ENCODE measurements around the gene CLCF1. TPM values are rescaled to one million over a fixed set of nuclear protein-coding genes. Genes with fewer than 3 reads are reported as not detected.

Gene CLCF1
- total and polyA plus RNA-seq, 2 of the 13 experiments (the other 11 are each of a cell fraction or from before 2014, with no cell fraction given) = 0.49 to 0.78 TPM

GRCh38 chr11:67401495-67402191 lies 28.2 kb upstream of the CLCF1 start, which contains the start of gene PPP1CA (continued):
- no peak for TF ChIP-seq GFI1 (CRISPR knock-in tag; IDR thresholded peaks at IDR 0.05; ENCODE audit: borderline replicate concordance)
- TF ChIP-seq CBFB (CRISPR knock-in tag; IDR thresholded peaks at IDR 0.05) = 0 out of 2 replicates have a peak, but pooled peaks have one; percentile 9
- no peak; the same call in none of the 2 replicates for TF ChIP-seq ZNF687 (CRISPR knock-in tag; IDR thresholded peaks at IDR 0.05)
- TF ChIP-seq SMARCC2 (IDR thresholded peaks at IDR 0.05) = no peak
- no peak for TF ChIP-seq ZFP36L2 (CRISPR knock-in tag; IDR thresholded peaks at IDR 0.05)
- TF ChIP-seq, protein P1, sequence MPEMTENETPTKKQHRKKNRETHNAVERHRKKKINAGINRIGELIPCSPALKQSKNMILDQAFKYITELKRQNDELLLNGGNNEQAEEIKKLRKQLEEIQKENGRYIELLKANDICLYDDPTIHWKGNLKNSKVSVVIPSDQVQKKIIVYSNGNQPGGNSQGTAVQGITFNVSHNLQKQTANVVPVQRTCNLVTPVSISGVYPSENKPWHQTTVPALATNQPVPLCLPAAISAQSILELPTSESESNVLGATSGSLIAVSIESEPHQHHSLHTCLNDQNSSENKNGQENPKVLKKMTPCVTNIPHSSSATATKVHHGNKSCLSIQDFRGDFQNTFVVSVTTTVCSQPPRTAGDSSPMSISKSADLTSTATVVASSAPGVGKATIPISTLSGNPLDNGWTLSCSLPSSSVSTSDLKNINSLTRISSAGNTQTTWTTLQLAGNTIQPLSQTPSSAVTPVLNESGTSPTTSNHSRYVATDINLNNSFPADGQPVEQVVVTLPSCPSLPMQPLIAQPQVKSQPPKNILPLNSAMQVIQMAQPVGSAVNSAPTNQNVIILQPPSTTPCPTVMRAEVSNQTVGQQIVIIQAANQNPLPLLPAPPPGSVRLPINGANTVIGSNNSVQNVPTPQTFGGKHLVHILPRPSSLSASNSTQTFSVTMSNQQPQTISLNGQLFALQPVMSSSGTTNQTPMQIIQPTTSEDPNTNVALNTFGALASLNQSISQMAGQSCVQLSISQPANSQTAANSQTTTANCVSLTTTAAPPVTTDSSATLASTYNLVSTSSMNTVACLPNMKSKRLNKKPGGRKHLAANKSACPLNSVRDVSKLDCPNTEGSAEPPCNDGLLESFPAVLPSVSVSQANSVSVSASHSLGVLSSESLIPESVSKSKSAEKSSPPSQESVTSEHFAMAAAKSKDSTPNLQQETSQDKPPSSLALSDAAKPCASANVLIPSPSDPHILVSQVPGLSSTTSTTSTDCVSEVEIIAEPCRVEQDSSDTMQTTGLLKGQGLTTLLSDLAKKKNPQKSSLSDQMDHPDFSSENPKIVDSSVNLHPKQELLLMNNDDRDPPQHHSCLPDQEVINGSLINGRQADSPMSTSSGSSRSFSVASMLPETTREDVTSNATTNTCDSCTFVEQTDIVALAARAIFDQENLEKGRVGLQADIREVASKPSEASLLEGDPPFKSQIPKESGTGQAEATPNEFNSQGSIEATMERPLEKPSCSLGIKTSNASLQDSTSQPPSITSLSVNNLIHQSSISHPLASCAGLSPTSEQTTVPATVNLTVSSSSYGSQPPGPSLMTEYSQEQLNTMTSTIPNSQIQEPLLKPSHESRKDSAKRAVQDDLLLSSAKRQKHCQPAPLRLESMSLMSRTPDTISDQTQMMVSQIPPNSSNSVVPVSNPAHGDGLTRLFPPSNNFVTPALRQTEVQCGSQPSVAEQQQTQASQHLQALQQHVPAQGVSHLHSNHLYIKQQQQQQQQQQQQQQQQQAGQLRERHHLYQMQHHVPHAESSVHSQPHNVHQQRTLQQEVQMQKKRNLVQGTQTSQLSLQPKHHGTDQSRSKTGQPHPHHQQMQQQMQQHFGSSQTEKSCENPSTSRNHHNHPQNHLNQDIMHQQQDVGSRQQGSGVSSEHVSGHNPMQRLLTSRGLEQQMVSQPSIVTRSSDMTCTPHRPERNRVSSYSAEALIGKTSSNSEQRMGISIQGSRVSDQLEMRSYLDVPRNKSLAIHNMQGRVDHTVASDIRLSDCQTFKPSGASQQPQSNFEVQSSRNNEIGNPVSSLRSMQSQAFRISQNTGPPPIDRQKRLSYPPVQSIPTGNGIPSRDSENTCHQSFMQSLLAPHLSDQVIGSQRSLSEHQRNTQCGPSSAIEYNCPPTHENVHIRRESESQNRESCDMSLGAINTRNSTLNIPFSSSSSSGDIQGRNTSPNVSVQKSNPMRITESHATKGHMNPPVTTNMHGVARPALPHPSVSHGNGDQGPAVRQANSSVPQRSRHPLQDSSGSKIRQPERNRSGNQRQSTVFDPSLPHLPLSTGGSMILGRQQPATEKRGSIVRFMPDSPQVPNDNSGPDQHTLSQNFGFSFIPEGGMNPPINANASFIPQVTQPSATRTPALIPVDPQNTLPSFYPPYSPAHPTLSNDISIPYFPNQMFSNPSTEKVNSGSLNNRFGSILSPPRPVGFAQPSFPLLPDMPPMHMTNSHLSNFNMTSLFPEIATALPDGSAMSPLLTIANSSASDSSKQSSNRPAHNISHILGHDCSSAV (CRISPR knock-in tag; IDR thresholded peaks at IDR 0.05; ENCODE audit: borderline replicate concordance) = no peak
- no peak for TF ChIP-seq RCOR2 (CRISPR knock-in tag; IDR thresholded peaks at IDR 0.05)
- 0 out of 2 replicates have a peak, but pooled peaks have one; percentile 48 for TF ChIP-seq IRF2 (CRISPR knock-in tag; IDR thresholded peaks at IDR 0.05)
- TF ChIP-seq ZNF644 (CRISPR knock-in tag; IDR thresholded peaks at IDR 0.05; ENCODE audit: low read depth) = no peak
- TF ChIP-seq GATAD1 (CRISPR knock-in tag; IDR thresholded peaks at IDR 0.05) = no peak
- no peak for TF ChIP-seq MTA3 (CRISPR knock-in tag; IDR thresholded peaks at IDR 0.05)
- TF ChIP-seq, protein P2, sequence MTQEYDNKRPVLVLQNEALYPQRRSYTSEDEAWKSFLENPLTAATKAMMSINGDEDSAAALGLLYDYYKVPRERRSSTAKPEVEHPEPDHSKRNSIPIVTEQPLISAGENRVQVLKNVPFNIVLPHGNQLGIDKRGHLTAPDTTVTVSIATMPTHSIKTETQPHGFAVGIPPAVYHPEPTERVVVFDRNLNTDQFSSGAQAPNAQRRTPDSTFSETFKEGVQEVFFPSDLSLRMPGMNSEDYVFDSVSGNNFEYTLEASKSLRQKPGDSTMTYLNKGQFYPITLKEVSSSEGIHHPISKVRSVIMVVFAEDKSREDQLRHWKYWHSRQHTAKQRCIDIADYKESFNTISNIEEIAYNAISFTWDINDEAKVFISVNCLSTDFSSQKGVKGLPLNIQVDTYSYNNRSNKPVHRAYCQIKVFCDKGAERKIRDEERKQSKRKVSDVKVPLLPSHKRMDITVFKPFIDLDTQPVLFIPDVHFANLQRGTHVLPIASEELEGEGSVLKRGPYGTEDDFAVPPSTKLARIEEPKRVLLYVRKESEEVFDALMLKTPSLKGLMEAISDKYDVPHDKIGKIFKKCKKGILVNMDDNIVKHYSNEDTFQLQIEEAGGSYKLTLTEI (CRISPR knock-in tag; conservative IDR thresholded peaks at IDR 0.05) = no peak
- no peak for TF ChIP-seq SP1 (IDR thresholded peaks at IDR 0.05)
- peak; percentile 81 for TF ChIP-seq SP1 (CRISPR knock-in tag; IDR thresholded peaks at IDR 0.05)
- TF ChIP-seq ZNF766 (CRISPR knock-in tag; IDR thresholded peaks at IDR 0.05; ENCODE audit: borderline replicate concordance) = no peak
- TF ChIP-seq ZNF549 (CRISPR knock-in tag; IDR thresholded peaks at IDR 0.05) = no peak

Data from HepG2 (cell line).